Tibial nerve (tissue), 4 donors: ENCODE measurements around the gene ZRSR2.
"Not testable (repeated sequence)": the region's sequence is repeated elsewhere in the genome, so short reads cannot be mapped to it uniquely, and the experiment has no call there.

Source experiments
- EP300 ChIP-seq, 2 donors: sonication (generic); formaldehyde crosslinking; IDR thresholded peaks; one replicate each; pipeline ENCODE4 v1.6.1; 2017; ENCODE audit warnings: antibody characterized with exemption in 2 of 2, mild to moderate bottlenecking in 1 of 2
- POLR2A ChIP-seq, 2 donors: fragments of 450-650 bp; IDR thresholded peaks; one replicate each; pipeline ENCODE4 v1.6.1; 2017; ENCODE audit warnings: antibody characterized with exemption in 2 of 2, mild to moderate bottlenecking in 2 of 2, moderate library complexity in 2 of 2
- TF ChIP-seq, protein P1 (sequence below), 5 experiments: fragments of 200-600 bp in 3 of 5; fragments of 450-650 bp in 2 of 5; sonication (generic) in 3 of 5; IDR thresholded peaks; one replicate each; pipeline ENCODE4 v1.5.1; 2016 to 2019; ENCODE audit warnings: antibody characterized with exemption in 5 of 5, mild to moderate bottlenecking in 3 of 5, moderate library complexity in 2 of 5

GRCh38 chrX:15759886-15760285, 30.4 kb upstream of the ZRSR2 start:
- TF ChIP-seq POLR2A, EP300 (IDR thresholded peaks at IDR 0.05): not testable (repeated sequence)
- TF ChIP-seq, protein P1, sequence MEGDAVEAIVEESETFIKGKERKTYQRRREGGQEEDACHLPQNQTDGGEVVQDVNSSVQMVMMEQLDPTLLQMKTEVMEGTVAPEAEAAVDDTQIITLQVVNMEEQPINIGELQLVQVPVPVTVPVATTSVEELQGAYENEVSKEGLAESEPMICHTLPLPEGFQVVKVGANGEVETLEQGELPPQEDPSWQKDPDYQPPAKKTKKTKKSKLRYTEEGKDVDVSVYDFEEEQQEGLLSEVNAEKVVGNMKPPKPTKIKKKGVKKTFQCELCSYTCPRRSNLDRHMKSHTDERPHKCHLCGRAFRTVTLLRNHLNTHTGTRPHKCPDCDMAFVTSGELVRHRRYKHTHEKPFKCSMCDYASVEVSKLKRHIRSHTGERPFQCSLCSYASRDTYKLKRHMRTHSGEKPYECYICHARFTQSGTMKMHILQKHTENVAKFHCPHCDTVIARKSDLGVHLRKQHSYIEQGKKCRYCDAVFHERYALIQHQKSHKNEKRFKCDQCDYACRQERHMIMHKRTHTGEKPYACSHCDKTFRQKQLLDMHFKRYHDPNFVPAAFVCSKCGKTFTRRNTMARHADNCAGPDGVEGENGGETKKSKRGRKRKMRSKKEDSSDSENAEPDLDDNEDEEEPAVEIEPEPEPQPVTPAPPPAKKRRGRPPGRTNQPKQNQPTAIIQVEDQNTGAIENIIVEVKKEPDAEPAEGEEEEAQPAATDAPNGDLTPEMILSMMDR (IDR thresholded peaks at IDR 0.05): not testable (repeated sequence)
